H1 (cell line): ENCODE measurements around the gene GREM2. TPM values are rescaled to one million over a fixed set of nuclear protein-coding genes. Genes with fewer than 3 reads are reported as not detected.

ENCODE experiments used
- ASH2L ChIP-seq: fragments of 200-600, 300-600 bp; sonication (generic); IDR thresholded peaks from one replicate; pipeline ENCODE4 v1.7.1; 2017; ENCODE audit warnings: low read length
- CHD2 ChIP-seq: IDR thresholded peaks from 2 replicates; pipeline ENCODE4 v1.6.1; 2012; ENCODE audit warnings: low read length, improper control_type of control experiment
- EP300 ChIP-seq, 2 experiments: IDR thresholded peaks; 1 replicate in 1 of 2; 2 replicates in 1 of 2; pipeline ENCODE4 v1.6.1; 2011 to 2012; ENCODE audit warnings: low read depth in 2 of 2, low read length in 2 of 2, mild to moderate bottlenecking in 2 of 2, borderline replicate concordance in 1 of 2, inconsistent platforms in 1 of 2, moderate library complexity in 1 of 2
- SUZ12 ChIP-seq: fragments of 200-600 bp; sonication (generic); IDR thresholded peaks from 2 replicates; pipeline ENCODE4 v1.6.1; 2012; ENCODE audit warnings: mild to moderate bottlenecking, inconsistent platforms, low read length, moderate library complexity, mixed read lengths
- TCF12 ChIP-seq: IDR thresholded peaks from 2 replicates; pipeline ENCODE4 v1.6.1; 2011; ENCODE audit warnings: low read depth, mild to moderate bottlenecking, low read length
- polyA plus RNA-seq, 7 experiments: library from polyadenylated mRNA; depleted of rRNA in 3 of 7; stranded (reverse) in 5 of 7; unstranded in 2 of 7; fragments of >200 nt in 5 of 7; fragments of 200-250 nt in 2 of 7; gene quantifications; 1 replicate in 5 of 7; 2 replicates in 1 of 7; 4 replicates in 1 of 7; pipeline versions ENCODE4 v1.2.1 to v1.2.3, GENCODE V29; 2011 to 2013; ENCODE audit warnings: missing spikeins in 2 of 7, mixed read lengths in 2 of 7
- total RNA-seq: library from RNA; stranded (reverse); fragmentation: NEBNext Ultra II Directional; extraction: Animal tissue kit (Norgen Biotek cat#: 25700); gene quantifications from 2 replicates; pipeline ENCODE4 v1.2.1, GENCODE V29; 2021

The GREM2 gene
- total and polyA plus RNA-seq, 2 of the 8 experiments (the other 6 are each of a cell fraction or from before 2014, with no cell fraction given): 0.05 TPM; not detected in 1

DNA sequence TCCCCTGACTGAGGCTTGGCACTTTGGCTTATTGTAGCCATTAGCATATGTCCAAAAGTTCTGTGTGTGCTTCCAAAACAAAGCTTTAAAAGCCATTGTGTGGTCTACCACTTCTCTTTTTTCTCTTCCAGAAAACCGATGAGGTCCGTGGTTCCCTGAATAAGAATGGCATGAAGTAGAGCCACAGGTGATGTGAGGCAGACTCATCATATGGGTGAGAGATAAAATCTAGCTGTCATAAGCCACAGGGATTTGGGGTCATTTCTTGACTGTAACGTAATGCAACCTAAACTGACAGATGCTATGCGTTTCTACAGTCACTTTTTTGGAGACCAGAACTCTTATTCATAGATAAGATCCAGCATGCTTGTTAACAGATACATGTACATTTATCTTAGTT, 7.0 kb upstream of the GREM2 start (continued):
- no peak for TF ChIP-seq SUZ12
- no peak for TF ChIP-seq TCF12
- TF ChIP-seq CHD2: no peak
- TF ChIP-seq EP300 (IDR thresholded peaks at IDR 0.05; ENCODE audit: borderline replicate concordance in 1 of 2, low read depth in 2 of 2, low read length in 2 of 2): no peak
- TF ChIP-seq ASH2L: no peak
- TF ChIP-seq, all 59 proteins: peak for 0
